Stimulated activated CD4-positive, alpha-beta T cell treated with anti-CD3 and anti-CD28 coated beads, Interleukin-2, amount 100 ng/mL, for 4 hours (primary cell): Measurements from ENCODE around the gene ALKBH3.

ENCODE experiments used
- DNase-seq: peaks from one replicate; pipeline ENCODE4 v3.0.0-alpha.2; 2020; ENCODE audit warnings: low read depth

Gene ALKBH3

DNA sequence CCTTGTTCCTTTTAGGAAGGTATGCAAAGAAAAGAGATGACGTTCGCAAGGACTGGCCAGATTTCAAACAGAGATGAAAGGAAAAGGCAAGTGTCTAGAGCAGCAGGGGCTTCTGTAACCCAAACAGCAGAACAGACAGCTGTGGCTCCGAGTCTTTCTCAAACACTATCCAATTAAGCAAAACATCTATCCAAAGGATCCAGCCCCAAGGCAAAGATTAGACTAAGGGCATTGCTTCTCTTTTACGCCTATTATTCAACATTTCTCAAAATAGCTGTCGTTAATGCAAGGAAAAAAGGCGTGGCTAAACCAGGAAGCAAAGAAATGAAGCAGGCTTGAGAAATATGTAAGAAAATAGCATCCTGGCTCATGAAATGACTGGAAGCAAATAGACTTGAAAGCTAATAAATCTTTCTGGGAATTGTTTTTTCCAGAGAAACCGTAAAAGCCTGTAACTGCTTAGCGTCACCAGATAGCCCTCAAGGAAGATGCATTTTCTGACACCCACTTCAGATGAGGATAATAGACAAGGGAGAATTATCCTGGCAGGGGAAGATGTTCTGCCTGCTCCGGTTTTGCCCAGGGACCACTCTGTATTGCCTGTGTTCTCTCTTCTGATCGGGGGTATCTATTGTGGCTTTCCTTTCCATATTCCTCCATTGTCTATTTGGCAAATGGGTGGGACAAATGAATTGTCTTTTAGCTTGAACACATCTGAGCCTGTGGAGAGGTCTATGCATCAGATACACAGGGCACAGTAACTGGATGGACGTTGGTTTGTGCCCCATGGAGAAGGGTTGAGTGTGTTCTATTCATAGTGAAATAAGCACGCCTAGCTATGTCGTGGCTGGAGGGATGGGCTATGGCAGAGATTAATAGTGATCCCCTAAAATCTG is 82.0 kb downstream of the ALKBH3 start:
- no peak for DNase-seq

DNA sequence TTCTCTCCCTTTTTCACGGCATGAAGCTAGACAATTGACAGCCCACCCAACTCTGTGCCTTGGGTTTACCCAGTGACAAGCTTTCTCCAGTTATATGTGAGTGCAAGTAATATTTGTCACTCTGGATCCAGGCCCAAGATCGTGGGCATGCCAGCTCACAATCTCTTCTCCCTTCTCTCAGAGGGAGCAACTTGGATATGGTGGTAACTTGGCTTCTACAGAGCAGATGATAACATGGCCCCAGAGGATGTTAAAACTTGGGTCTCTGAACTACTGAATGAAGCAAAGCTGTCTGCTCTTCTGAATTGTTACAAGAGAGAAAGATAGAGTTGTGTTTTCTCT is 82.6 kb downstream of the ALKBH3 start:
- DNase-seq: no peak

DNA sequence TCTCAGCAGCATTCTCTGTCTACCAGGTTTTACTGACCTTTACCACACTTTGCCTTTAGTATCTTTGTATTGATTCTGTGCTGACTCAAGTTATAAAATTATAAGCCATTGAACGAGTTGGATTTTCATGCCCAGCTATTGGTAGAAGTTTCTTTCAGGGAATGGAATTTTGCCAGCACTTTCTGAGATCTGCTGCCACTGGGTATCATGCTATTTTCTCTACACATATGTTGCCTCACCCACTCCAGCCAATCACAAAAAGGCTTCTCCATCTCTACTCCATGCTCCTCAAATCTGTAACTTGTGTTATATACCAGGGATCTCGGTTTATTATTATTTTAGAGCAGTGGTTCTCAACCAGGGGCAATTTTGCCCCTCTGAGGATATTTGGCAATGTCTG is 87.0 kb downstream of the ALKBH3 start:
- no peak for DNase-seq

DNA sequence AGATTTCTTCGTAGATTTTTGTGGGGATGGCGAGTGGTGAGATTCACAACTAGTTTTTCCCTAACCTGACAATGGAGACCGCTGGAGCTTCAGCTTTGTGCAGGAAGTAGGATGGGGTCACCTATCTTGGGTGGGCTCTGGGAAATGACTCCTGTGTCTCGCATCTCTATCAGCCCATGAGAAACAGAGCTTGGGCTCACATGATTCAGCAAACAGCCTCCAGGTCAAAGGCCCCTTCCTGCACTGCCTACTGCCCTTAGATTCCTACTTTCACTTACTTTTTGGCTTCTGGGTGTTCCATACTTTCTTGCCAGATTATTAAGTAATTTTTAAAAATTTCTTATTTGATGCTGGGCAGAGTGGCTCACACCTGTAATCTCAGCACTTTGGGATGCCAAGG is 88.1 kb downstream of the ALKBH3 start:
- no peak for DNase-seq

DNA sequence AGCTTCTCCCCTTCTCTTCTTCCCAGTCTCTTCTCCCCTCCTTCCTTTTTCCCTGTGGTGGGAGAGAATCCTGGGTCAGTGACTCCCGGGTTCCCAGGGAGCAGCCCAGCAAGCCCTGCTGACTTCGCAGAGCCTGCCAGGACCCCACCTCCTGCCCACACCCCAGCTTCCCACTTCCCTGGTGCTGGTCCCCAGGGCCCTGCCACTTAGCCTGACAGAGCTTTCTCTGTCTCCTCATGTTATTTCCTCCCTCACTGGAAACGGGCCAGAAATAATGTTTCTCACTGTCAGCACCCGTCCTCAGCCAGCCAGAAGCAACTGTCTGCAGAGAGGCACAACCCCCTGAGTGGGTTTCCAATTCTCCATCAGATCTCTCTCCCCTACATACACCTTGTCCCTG is 88.9 kb downstream of the ALKBH3 start:
- DNase-seq: no peak
